Kidney (tissue), 14 donors: Measurements from ENCODE around the gene TENT4A. TPM values are rescaled to one million over a fixed set of nuclear protein-coding genes. Genes with fewer than 3 reads are reported as not detected.
A peak's percentile ranks its signal among the peaks of the same experiment; 100 is the strongest.

ENCODE experiments used
- DNase-seq, 5 donors: peaks; one replicate each; pipeline ENCODE4 v3.0.0-alpha.2; 2013 to 2020
- FAIRE-seq: peaks from 2 replicates; lab custom pipeline; 2012; peaks lifted over from hg19 to GRCh38; lab: Jason Lieb, UNC
- H3K27ac ChIP-seq, 2 donors: one replicate each; pipeline ENCODE4 v1.7.0; 2013; ENCODE audit warnings: low read depth in 2 of 2, low read length in 2 of 2, inconsistent platforms in 1 of 2
- H3K27me3 ChIP-seq: one replicate; pipeline ENCODE4 v1.7.1; 2013; ENCODE audit warnings: low read length, inconsistent platforms; ENCODE audit not compliant: control insufficient read depth, insufficient read depth
- H3K36me3 ChIP-seq, 3 donors: one replicate each; pipeline versions ENCODE4 v1.7.0 to v1.7.1; 2013; ENCODE audit warnings: low read length in 3 of 3, control low read depth in 1 of 3, inconsistent platforms in 1 of 3; ENCODE audit not compliant: insufficient read depth in 3 of 3, control insufficient read depth in 2 of 3
- H3K4me1 ChIP-seq, 3 donors: one replicate each; pipeline versions ENCODE4 v1.7.0 to v1.7.1; 2013; ENCODE audit warnings: low read length in 3 of 3, inconsistent platforms in 1 of 3, low read depth in 1 of 3; ENCODE audit not compliant: control insufficient read depth in 2 of 3, insufficient read depth in 2 of 3
- H3K4me3 ChIP-seq, 3 donors: one replicate each; pipeline versions ENCODE4 v1.7.0 to v1.8.1; 2013; ENCODE audit warnings: low read length in 3 of 3, control low read depth in 1 of 3, inconsistent platforms in 1 of 3
- H3K9ac ChIP-seq, 3 donors: one replicate each; pipeline versions ENCODE4 v1.7.0 to v1.7.1; 2013; ENCODE audit warnings: low read length in 3 of 3, control low read depth in 1 of 3, inconsistent platforms in 1 of 3
- H3K9me3 ChIP-seq, 3 donors: one replicate each; pipeline versions ENCODE4 v1.7.0 to v1.7.1; 2013; ENCODE audit warnings: low read length in 3 of 3, control low read depth in 1 of 3, inconsistent platforms in 1 of 3; ENCODE audit not compliant: control insufficient read depth in 2 of 3, insufficient read depth in 1 of 3
- CTCF ChIP-seq: IDR thresholded peaks from 3 replicates; pipeline ENCODE4 v1.5.1; 2012; ENCODE audit warnings: mild to moderate bottlenecking, moderate library complexity, borderline replicate concordance; ENCODE audit not compliant: insufficient read depth; ENCODE audit errors: extremely low read depth
- intact Hi-C: fragments of 100-400 bp; cut with DNase I; formaldehyde crosslinking; loops from one replicate; pipeline ENCODE4 v1.11.1; 2022
- polyA plus RNA-seq: library from polyadenylated mRNA; stranded (reverse); fragments of 350-450 nt; fragmentation: Illumina TruSeq; extraction: RNeasy Lipid Tissue Mini Kit (QIAGEN cat#74804); gene quantifications from one replicate; pipeline ENCODE4 v1.2.3, GENCODE V29; 2014; ENCODE audit warnings: low read depth, low replicate concordance; ENCODE audit not compliant: insufficient read depth
- total RNA-seq: library from RNA; stranded (reverse); fragmentation: NEBNext Ultra II Directional; extraction: Animal tissue kit (Norgen Biotek cat#: 25700); gene quantifications from one replicate; pipeline ENCODE4 v1.2.1, GENCODE V29; 2021
- donor health status: control.
- donor health status: control.
- donor health status: control.
- donor health status: control.
- donor health status: control.
- donor health status: DM: yes; HTN: yes; CAD: no.
- donor health status: Normal renal cell carcinoma (clear cell type).

Gene TENT4A
- total and polyA plus RNA-seq, 2 donors from 2014 or later, result 4.8 to 22.8 TPM

- DNase-seq (no peak), FAIRE-seq (no peak)
- H3K9me3 ChIP-seq, result no peaks in the 10 kb centered on the region
Measured at GRCh38 chr5:6780802-6781391, 67.7 kb downstream of the TENT4A start.

GRCh38 chr5:6781716-6782115 is 68.5 kb downstream of the TENT4A start:
- H3K27ac ChIP-seq, result no peak overlapping the region
- intact Hi-C loops, result no loop called here
- DNase-seq (no peak), FAIRE-seq (no peak)
- H3K36me3 ChIP-seq, result no peaks in the 10 kb centered on the region
- H3K27me3 ChIP-seq, result no peaks in the 10 kb centered on the region
- TF ChIP-seq CTCF, result no peak
- H3K9ac ChIP-seq, result no peak overlapping the region
- H3K4me1 ChIP-seq, result no peaks in the 10 kb centered on the region
- H3K4me3 ChIP-seq, result no peak overlapping the region
- no peaks in the 10 kb centered on the region for H3K9me3 ChIP-seq

More at GRCh38 chr5:6780802-6781391, 67.7 kb downstream of the TENT4A start:
- Histone ChIP-seq H3K27me3 (no peaks in the 10 kb centered on the region), H3K9ac (no peak overlapping the region), H3K36me3 (no peaks in the 10 kb centered on the region), H3K4me1 (no peaks in the 10 kb centered on the region), H3K27ac (no peak overlapping the region), H3K4me3 (no peak overlapping the region)
- no peak for TF ChIP-seq CTCF
- intact Hi-C loops, result no loop called here

- H3K4me3 ChIP-seq, result no peak overlapping the region
- no peaks in the 10 kb centered on the region for H3K4me1 ChIP-seq
- no peak for TF ChIP-seq CTCF
- no peak overlapping the region for H3K9ac ChIP-seq
- DNase-seq, result no peak
- FAIRE-seq, result no peak
- intact Hi-C loops, result no loop called here
- H3K27me3 ChIP-seq, result no peaks in the 10 kb centered on the region
- H3K9me3 ChIP-seq, result no peaks in the 10 kb centered on the region
- H3K27ac ChIP-seq, result no peak overlapping the region
- no peaks in the 10 kb centered on the region for H3K36me3 ChIP-seq
Measured at GRCh38 chr5:6783787-6784186, 70.6 kb downstream of the TENT4A start.

- Histone ChIP-seq H3K36me3 (no peaks in the 10 kb centered on the region), H3K4me1 (no peaks in the 10 kb centered on the region), H3K9ac (no peak overlapping the region), H3K27ac (no peak overlapping the region), H3K27me3 (no peaks in the 10 kb centered on the region), H3K9me3 (no peaks in the 10 kb centered on the region), H3K4me3 (no peak overlapping the region)
- FAIRE-seq (no peak), DNase-seq (peak in 3 of 5 donors; percentile 38 to 50 (median 43))
- no peak for TF ChIP-seq CTCF
- intact Hi-C loops, result no loop called here
Measured at GRCh38 chr5:6784481-6784880, 71.2 kb downstream of the TENT4A start.
